Gastrocnemius medialis (tissue), 4 donors: ENCODE data around the gene ULBP2.

Experiments
- POLR2A ChIP-seq, 2 donors: fragments of 450-650 bp; IDR thresholded peaks; one replicate each; pipeline ENCODE4 v1.6.1; 2017; ENCODE audit warnings: antibody characterized with exemption in 2 of 2, mild to moderate bottlenecking in 2 of 2, moderate library complexity in 2 of 2
- TF ChIP-seq, protein P1 (sequence below), 5 experiments: fragments of 450-650 bp in 3 of 5; fragments of 200-600 bp in 2 of 5; sonication (generic) in 2 of 5; IDR thresholded peaks in 4 of 5; conservative IDR thresholded peaks in 1 of 5; 1 replicate in 4 of 5; 2 replicates in 1 of 5; pipeline ENCODE4 v1.5.1; 2016 to 2019; ENCODE audit warnings: antibody characterized with exemption in 5 of 5, mild to moderate bottlenecking in 3 of 5, moderate library complexity in 3 of 5

DNA sequence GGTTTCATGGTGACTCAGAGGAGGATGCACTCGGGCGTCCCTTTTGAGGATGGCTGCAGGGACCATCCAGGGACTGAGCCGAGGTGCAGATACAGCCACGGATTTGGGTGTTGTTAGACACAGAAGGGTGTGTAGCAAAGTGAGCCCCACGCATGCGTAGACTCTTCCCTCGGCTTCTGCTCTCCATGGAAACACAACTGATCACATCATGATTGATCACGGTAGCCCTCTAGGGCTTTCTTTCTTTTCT lies 21.3 kb downstream of the ULBP2 start:
- no peak for TF ChIP-seq POLR2A (IDR thresholded peaks at IDR 0.05)
- TF ChIP-seq, protein P1, sequence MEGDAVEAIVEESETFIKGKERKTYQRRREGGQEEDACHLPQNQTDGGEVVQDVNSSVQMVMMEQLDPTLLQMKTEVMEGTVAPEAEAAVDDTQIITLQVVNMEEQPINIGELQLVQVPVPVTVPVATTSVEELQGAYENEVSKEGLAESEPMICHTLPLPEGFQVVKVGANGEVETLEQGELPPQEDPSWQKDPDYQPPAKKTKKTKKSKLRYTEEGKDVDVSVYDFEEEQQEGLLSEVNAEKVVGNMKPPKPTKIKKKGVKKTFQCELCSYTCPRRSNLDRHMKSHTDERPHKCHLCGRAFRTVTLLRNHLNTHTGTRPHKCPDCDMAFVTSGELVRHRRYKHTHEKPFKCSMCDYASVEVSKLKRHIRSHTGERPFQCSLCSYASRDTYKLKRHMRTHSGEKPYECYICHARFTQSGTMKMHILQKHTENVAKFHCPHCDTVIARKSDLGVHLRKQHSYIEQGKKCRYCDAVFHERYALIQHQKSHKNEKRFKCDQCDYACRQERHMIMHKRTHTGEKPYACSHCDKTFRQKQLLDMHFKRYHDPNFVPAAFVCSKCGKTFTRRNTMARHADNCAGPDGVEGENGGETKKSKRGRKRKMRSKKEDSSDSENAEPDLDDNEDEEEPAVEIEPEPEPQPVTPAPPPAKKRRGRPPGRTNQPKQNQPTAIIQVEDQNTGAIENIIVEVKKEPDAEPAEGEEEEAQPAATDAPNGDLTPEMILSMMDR (IDR thresholded peaks at IDR 0.05 in 4 of 5, conservative IDR thresholded peaks at IDR 0.05 in 1 of 5), result no peak
